Heart right ventricle (tissue), 16 donors: ENCODE measurements around the gene COQ8B. TPM values are rescaled to one million over a fixed set of nuclear protein-coding genes. Genes with fewer than 3 reads are reported as not detected.

ENCODE experiments used
- ATAC-seq, 8 donors: fragments of 200-7000 bp; cut with Tn5 transposase; one replicate each; pipeline ENCODE4 v1.9.1; 2020; ENCODE audit warnings: mild to moderate bottlenecking in 8 of 8, moderate library complexity in 8 of 8, moderate number of reproducible peaks in 1 of 8
- DNase-seq, 2 donors: peaks; one replicate each; pipeline ENCODE4 v3.0.0-alpha.2; 2020
- H3K27ac ChIP-seq, 10 donors: fragments of 200-600 bp; sonication (generic) in 2 of 10; one replicate each; pipeline versions ENCODE4 v1.5.0 to v1.8.0; 2020 to 2022; ENCODE audit warnings: mild to moderate bottlenecking in 3 of 10
- H3K27me3 ChIP-seq, 7 donors: fragments of 200-600 bp; one replicate each; pipeline ENCODE4 v1.8.0; 2021 to 2022; ENCODE audit warnings: mild to moderate bottlenecking in 2 of 7
- H3K36me3 ChIP-seq, 9 donors: fragments of 200-600 bp; sonication (generic) in 1 of 9; one replicate each; pipeline versions ENCODE4 v1.5.0 to v1.8.0; 2020 to 2022; ENCODE audit warnings: mild to moderate bottlenecking in 2 of 9
- H3K4me1 ChIP-seq, 9 donors: fragments of 200-600 bp; sonication (generic) in 1 of 9; one replicate each; pipeline versions ENCODE4 v1.5.0 to v1.8.0; 2020 to 2022; ENCODE audit warnings: mild to moderate bottlenecking in 4 of 9
- H3K4me3 ChIP-seq, 10 donors: fragments of 200-600 bp; sonication (generic) in 2 of 10; one replicate each; pipeline versions ENCODE4 v1.5.0 to v1.8.0; 2020 to 2022; ENCODE audit warnings: mild to moderate bottlenecking in 7 of 10, moderate library complexity in 2 of 10
- H3K9me3 ChIP-seq, 11 donors: fragments of 200-600 bp in 10 of 11; sonication (generic) in 2 of 11; one replicate each; pipeline versions ENCODE4 v1.5.0 to v1.8.0; 2013 to 2022; ENCODE audit warnings: mild to moderate bottlenecking in 2 of 11, control low read depth in 1 of 11, moderate library complexity in 1 of 11
- WGBS, 2 donors: extraction: QIAGEN DNeasy Blood & Tissue Kit; methylation state at CpG; one replicate each; pipeline ENCODE4 v1.1.7; 2013; ENCODE audit warnings: inconsistent platforms in 1 of 2; 5-methylcytosine and 5-hydroxymethylcytosine counted together
- intact Hi-C, 10 donors: fragments of 100-400 bp; cut with DNase I; formaldehyde crosslinking; loops; one replicate each; pipeline versions ENCODE4 v1.11.1 to v1.14.2; 2022
- polyA plus RNA-seq, 2 donors: library from polyadenylated mRNA; stranded (reverse); fragments of 200-250 nt; gene quantifications; one replicate each; pipeline ENCODE4 v1.2.3, GENCODE V29; 2013
- total RNA-seq, 10 donors: library from RNA; stranded (reverse); fragmentation: NEBNext Ultra II Directional in 3 of 10; extraction: Animal tissue kit (Norgen Biotek cat#: 25700) in 3 of 10; gene quantifications; one replicate each; pipeline versions ENCODE4 v1.2.1 to v1.2.4, GENCODE V29; 2021 to 2023
- TF ChIP-seq, protein P1 (sequence below), 9 donors: fragments of 200-600 bp; sonication (generic) in 2 of 9; IDR thresholded peaks; one replicate each; pipeline versions ENCODE4 v1.5.0 to v1.8.0; 2021 to 2022; ENCODE audit warnings: antibody characterized with exemption in 9 of 9, mild to moderate bottlenecking in 5 of 9, moderate library complexity in 1 of 9
- donor health status: Arrhythmogenic right ventricular cardiomyopathy.
- donor health status: ischemic (EF 13 %, LVEDD 7.1; RV severe dilation, severe dysfunction).
- donor health status: healthy with polysubstance abuse.
- donor health status: DM: no; HTN: yes; CAD: no.
- donor health status: DM: no; HTN: no; CAD: no.
- donor health status: ischemic (EF 25% LVEDD 6.9; RV normal size, moderate dysfunction).
- donor health status: ischemic (EF 25% LVEDD 5.7; RV mildly dilated, moderate dysfunction).
- donor health status: healthy.
- donor health status: DM: yes; HTN: yes; CAD: no.
- donor health status: Ischemic cardiomyopathy.
- donor health status: ischemic (EF 35%, LVEDD 5.7; RV mildly dilated, moderate dysfunction).
- donor health status: nonischemic (EF 11% LVEDD 7.7; RV severe dilation, severe dysfunction).
- donor health status: DM: yes; HTN: yes; CAD: no.
- donor health status: PGD.
- donor health status: ischemic (EF 29% LVEDD 5.4; RV normal size, mild dysfunction).
- donor health status: nonischemic (EF 23%, LVEDD 6.1; RV moderate dilation, normal function).

Gene COQ8B
- total and polyA plus RNA-seq, 12 donors: 17.9 to 34.4 (median 27.5) TPM

DNA sequence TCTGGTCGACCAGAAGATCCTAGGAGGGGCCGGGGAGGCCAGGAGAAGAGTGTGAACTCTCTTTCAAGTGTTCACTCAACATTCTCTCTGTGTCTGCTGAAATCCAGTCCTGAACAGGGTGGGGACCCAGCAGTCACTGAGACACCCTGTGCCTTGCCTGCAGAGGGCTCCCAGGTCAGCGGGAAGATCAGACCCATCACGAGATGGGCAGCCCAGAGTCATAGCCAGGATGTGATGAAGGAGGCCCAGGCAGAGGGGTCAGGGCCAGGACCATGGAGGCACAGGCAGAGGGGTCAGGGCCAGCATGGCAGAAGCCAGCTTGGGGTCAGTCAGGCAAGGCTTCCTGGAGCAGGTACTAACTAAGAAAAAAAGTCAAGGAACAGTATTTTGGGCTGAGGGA is 35.6 kb downstream of the COQ8B start:
- TF ChIP-seq, protein P1, sequence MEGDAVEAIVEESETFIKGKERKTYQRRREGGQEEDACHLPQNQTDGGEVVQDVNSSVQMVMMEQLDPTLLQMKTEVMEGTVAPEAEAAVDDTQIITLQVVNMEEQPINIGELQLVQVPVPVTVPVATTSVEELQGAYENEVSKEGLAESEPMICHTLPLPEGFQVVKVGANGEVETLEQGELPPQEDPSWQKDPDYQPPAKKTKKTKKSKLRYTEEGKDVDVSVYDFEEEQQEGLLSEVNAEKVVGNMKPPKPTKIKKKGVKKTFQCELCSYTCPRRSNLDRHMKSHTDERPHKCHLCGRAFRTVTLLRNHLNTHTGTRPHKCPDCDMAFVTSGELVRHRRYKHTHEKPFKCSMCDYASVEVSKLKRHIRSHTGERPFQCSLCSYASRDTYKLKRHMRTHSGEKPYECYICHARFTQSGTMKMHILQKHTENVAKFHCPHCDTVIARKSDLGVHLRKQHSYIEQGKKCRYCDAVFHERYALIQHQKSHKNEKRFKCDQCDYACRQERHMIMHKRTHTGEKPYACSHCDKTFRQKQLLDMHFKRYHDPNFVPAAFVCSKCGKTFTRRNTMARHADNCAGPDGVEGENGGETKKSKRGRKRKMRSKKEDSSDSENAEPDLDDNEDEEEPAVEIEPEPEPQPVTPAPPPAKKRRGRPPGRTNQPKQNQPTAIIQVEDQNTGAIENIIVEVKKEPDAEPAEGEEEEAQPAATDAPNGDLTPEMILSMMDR (IDR thresholded peaks at IDR 0.05): no peak
- intact Hi-C loops: no loop called here
- Histone ChIP-seq H3K27me3 (no peaks in the 10 kb centered on the region), H3K4me3 (no peak overlapping the region), H3K4me1 (peaks cover 0 to 4% (median 0%) of the 10 kb centered on the region in 9 donors), H3K36me3 (peaks cover 0 to 98% (median 48%) of the 10 kb centered on the region in 9 donors), H3K9me3 (no peaks in the 10 kb centered on the region), H3K27ac (no peak overlapping the region)
- 83 to 86% methylated on average over 4 of the region's 4 CpGs for WGBS, 2 donors
- ATAC-seq (no peak), DNase-seq (no peak)

DNA sequence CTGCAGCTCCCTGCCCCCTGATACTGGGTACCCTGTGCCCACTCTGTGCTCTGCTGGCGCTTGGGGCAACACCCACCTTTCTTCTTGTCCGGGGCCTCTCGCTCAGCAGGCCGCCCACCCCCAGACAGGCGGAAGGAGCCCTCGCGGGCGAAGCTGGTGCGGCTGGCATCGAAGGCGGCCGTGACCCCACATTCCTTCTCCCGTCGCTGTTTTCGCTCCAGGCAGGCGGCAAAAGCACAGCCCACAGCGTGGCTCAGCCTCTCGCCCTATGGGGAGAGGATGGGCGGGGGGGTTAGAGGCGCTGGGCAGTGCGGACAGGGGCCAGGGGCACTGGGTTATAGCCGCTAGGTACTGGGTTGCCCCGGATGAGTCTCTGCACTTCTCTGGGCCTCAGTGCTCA is 39.5 kb downstream of the COQ8B start:
- intact Hi-C loops: no loop called here
- WGBS, 2 donors: 97 to 98% methylated on average over 23 of the region's 23 CpGs
- H3K27ac ChIP-seq: no peak overlapping the region
- DNase-seq: no peak
- H3K4me3 ChIP-seq: no peak overlapping the region
- H3K4me1 ChIP-seq: peaks cover 0 to 8% (median 0%) of the 10 kb centered on the region in 9 donors
- no peaks in the 10 kb centered on the region for H3K9me3 ChIP-seq
- H3K36me3 ChIP-seq: peaks cover 6 to 100% (median 50%) of the 10 kb centered on the region in 9 donors
- no peak for ATAC-seq
- no peaks in the 10 kb centered on the region for H3K27me3 ChIP-seq
- TF ChIP-seq, protein P1 (IDR thresholded peaks at IDR 0.05): no peak

DNA sequence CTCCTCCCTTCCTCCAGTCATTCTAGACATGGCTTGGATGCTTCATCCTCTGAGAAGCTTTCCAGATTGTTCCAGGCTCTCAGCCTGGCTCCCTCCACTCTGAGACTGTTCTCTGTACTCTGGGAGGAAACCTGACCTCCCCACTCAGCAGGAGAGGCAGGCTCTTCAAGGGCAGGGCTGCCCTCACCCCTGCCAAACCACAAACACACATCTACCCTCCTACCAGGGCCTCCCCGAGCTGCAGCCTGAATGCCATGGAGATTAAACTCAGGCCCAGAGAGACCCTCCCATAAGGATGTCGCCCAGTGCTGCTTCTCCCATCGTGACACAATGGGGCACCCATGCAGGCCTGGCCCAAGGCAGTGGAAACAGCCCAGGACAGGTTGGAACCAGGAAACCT is 42.4 kb downstream of the COQ8B start:
- no peak overlapping the region for H3K27ac ChIP-seq
- WGBS, 2 donors: 70 to 73% methylated on average over 3 of the region's 3 CpGs
- H3K9me3 ChIP-seq: no peaks in the 10 kb centered on the region
- DNase-seq: no peak
- TF ChIP-seq, protein P1 (IDR thresholded peaks at IDR 0.05): no peak
- ATAC-seq: no peak
- H3K36me3 ChIP-seq: peaks cover 6 to 100% (median 60%) of the 10 kb centered on the region in 9 donors
- no peaks in the 10 kb centered on the region for H3K27me3 ChIP-seq
- peaks cover 0 to 14% (median 3%) of the 10 kb centered on the region in 9 donors for H3K4me1 ChIP-seq
- no peak overlapping the region for H3K4me3 ChIP-seq
- intact Hi-C loops: loop anchor here in 2 of 10 donors (1.0 to 5.0 kb wide), 2 partner anchors 14 to 68 kb away; no protein-coding TSS in a partner anchor

DNA sequence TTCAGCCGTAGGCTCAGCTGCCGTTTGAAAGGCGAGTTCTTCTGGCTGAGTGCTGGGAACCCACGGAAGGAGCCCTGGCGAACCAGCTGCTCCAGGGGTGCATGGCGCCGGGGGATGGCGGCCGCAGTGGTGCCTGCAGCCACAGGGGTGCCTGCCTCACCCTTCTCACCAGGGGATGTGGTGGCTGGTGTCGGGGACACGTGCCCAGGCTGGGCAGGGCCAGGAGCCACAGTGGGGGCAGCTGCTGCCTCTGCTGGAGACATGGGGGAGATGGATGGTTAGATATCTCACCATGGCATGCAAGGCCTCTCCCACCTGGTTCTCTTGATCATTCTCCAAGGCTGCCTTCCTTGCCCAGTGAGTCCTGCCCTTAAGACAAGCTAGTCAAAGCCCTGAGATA is 43.3 kb downstream of the COQ8B start:
- no peak overlapping the region for H3K4me3 ChIP-seq
- TF ChIP-seq, protein P1 (IDR thresholded peaks at IDR 0.05): no peak
- no peak for ATAC-seq
- H3K27ac ChIP-seq: no peak overlapping the region
- intact Hi-C loops: loop anchor here in 1 of 10 donors (5.0 kb wide), 1 partner anchor 69 kb away; no protein-coding TSS in a partner anchor
- no peaks in the 10 kb centered on the region for H3K9me3 ChIP-seq
- H3K4me1 ChIP-seq: peaks cover 0 to 14% (median 3%) of the 10 kb centered on the region in 9 donors
- H3K27me3 ChIP-seq: no peaks in the 10 kb centered on the region
- DNase-seq: no peak
- 94 to 96% methylated on average over 11 of the region's 11 CpGs for WGBS, 2 donors
- H3K36me3 ChIP-seq: peaks cover 6 to 100% (median 64%) of the 10 kb centered on the region in 9 donors
